ENCODE results near the gene PDE1A.

DNA sequence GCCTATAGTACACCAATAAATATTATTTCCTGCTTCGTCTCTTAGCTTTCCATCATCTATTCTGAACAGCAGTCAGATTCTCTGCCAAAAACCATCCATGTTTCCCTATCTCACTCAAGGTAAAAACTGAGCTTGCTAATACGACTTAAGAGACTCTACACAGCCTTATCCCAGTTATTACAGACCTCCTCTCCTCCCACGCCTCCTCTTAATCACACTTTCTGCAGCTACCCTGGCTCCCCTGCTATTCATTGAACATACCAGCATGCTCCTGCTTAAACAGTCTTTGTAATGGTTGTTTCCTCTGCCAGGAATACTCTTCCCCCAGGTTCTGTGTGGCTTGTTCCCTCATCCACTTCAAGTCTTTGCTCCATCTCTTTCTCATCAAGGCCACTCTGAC, 81.5 kb downstream of the PDE1A start:
- TF ChIP-seq, protein P1, sequence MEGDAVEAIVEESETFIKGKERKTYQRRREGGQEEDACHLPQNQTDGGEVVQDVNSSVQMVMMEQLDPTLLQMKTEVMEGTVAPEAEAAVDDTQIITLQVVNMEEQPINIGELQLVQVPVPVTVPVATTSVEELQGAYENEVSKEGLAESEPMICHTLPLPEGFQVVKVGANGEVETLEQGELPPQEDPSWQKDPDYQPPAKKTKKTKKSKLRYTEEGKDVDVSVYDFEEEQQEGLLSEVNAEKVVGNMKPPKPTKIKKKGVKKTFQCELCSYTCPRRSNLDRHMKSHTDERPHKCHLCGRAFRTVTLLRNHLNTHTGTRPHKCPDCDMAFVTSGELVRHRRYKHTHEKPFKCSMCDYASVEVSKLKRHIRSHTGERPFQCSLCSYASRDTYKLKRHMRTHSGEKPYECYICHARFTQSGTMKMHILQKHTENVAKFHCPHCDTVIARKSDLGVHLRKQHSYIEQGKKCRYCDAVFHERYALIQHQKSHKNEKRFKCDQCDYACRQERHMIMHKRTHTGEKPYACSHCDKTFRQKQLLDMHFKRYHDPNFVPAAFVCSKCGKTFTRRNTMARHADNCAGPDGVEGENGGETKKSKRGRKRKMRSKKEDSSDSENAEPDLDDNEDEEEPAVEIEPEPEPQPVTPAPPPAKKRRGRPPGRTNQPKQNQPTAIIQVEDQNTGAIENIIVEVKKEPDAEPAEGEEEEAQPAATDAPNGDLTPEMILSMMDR (IDR thresholded peaks at IDR 0.05), result no peak
- no peak for TF ChIP-seq CEBPB (IDR thresholded peaks at IDR 0.05)
- TF ChIP-seq, protein P2, sequence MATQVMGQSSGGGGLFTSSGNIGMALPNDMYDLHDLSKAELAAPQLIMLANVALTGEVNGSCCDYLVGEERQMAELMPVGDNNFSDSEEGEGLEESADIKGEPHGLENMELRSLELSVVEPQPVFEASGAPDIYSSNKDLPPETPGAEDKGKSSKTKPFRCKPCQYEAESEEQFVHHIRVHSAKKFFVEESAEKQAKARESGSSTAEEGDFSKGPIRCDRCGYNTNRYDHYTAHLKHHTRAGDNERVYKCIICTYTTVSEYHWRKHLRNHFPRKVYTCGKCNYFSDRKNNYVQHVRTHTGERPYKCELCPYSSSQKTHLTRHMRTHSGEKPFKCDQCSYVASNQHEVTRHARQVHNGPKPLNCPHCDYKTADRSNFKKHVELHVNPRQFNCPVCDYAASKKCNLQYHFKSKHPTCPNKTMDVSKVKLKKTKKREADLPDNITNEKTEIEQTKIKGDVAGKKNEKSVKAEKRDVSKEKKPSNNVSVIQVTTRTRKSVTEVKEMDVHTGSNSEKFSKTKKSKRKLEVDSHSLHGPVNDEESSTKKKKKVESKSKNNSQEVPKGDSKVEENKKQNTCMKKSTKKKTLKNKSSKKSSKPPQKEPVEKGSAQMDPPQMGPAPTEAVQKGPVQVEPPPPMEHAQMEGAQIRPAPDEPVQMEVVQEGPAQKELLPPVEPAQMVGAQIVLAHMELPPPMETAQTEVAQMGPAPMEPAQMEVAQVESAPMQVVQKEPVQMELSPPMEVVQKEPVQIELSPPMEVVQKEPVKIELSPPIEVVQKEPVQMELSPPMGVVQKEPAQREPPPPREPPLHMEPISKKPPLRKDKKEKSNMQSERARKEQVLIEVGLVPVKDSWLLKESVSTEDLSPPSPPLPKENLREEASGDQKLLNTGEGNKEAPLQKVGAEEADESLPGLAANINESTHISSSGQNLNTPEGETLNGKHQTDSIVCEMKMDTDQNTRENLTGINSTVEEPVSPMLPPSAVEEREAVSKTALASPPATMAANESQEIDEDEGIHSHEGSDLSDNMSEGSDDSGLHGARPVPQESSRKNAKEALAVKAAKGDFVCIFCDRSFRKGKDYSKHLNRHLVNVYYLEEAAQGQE (IDR thresholded peaks at IDR 0.05), result no peak
- TF ChIP-seq ZSCAN20 (CRISPR knock-in tag; IDR thresholded peaks at IDR 0.05), result no peak
- TF ChIP-seq EHMT2 (IDR thresholded peaks at IDR 0.05; ENCODE audit: low read depth), result no peak
- TF ChIP-seq RAD21 (conservative IDR thresholded peaks at IDR 0.05 in 1 of 2, IDR thresholded peaks at IDR 0.05 in 1 of 2), result no peak
- TF ChIP-seq NR3C1 (IDR thresholded peaks at IDR 0.05), result no peak
- no peak for TF ChIP-seq CBX2 (IDR thresholded peaks at IDR 0.05; ENCODE audit: borderline replicate concordance, low read depth)

Data from A549 (cell line).